NCI-H146 treated with DMSO at 0.1 percent for 48 hours (cell line): ENCODE results near the gene MPC1.
"Not testable (repeated sequence)": the region's sequence is repeated elsewhere in the genome, so short reads cannot be mapped to it uniquely, and the experiment has no call there.

Source experiments
- DNase-seq: peaks from one replicate; lab custom pipeline; 2025; ENCODE audit not compliant: unreplicated experiment; lab: John Stamatoyannopoulos, UW

The MPC1 gene

GRCh38 chr6:166408936-166409755 is 26.4 kb upstream of the MPC1 start:
- no peak for DNase-seq

GRCh38 chr6:166406197-166406596 is 23.5 kb upstream of the MPC1 start:
- DNase-seq = no peak

GRCh38 chr6:166405386-166405785 is 22.6 kb upstream of the MPC1 start:
- no peak for DNase-seq

- DNase-seq = peak; percentile 22
Measured at GRCh38 chr6:166402582-166403277, 20.0 kb upstream of the MPC1 start.

GRCh38 chr6:166400649-166401250 is 18.0 kb upstream of the MPC1 start:
- DNase-seq = peak; percentile 58

- DNase-seq = no peak
Measured at GRCh38 chr6:166400181-166400580, 17.4 kb upstream of the MPC1 start.

GRCh38 chr6:166398348-166398747 is 15.6 kb upstream of the MPC1 start:
- DNase-seq = no peak

GRCh38 chr6:166397849-166398248 is 15.1 kb upstream of the MPC1 start:
- no peak for DNase-seq

GRCh38 chr6:166395778-166396177 is 13.0 kb upstream of the MPC1 start:
- no peak for DNase-seq

- DNase-seq = no peak
Measured at GRCh38 chr6:166395351-166395750, 12.6 kb upstream of the MPC1 start.

- no peak for DNase-seq
Measured at GRCh38 chr6:166394036-166394892, 11.5 kb upstream of the MPC1 start.

GRCh38 chr6:166393535-166393823 is 10.7 kb upstream of the MPC1 start:
- DNase-seq = no peak

- DNase-seq = not testable (repeated sequence)
Measured at GRCh38 chr6:166392755-166393534, 10.2 kb upstream of the MPC1 start.

GRCh38 chr6:166389119-166389518 is 6.4 kb upstream of the MPC1 start:
- no peak for DNase-seq

GRCh38 chr6:166388290-166389004 is 5.7 kb upstream of the MPC1 start:
- no peak for DNase-seq

GRCh38 chr6:166387642-166388289 is 5.0 kb upstream of the MPC1 start:
- DNase-seq = peak; percentile 43

GRCh38 chr6:166387098-166387497 is 4.4 kb upstream of the MPC1 start:
- DNase-seq = not testable (repeated sequence)

- no peak for DNase-seq
Measured at GRCh38 chr6:166386111-166386510, 3.4 kb upstream of the MPC1 start.

GRCh38 chr6:166383802-166384363 is 1.1 kb upstream of the MPC1 start:
- DNase-seq = not testable (repeated sequence)
